Measurements from ENCODE around the gene C11orf52.

C11orf52 gene

GRCh38 chr11:111949519-111950426 lies 31.1 kb downstream of the C11orf52 start:
- Histone ChIP-seq H3K36me3 (ENCODE audit: control insufficient read depth, insufficient read depth, low read length) (no peaks in the 10 kb centered on the region; the same call in 1 of the 2 replicates), H3K9me3 (ENCODE audit: control insufficient read depth, insufficient read depth, low read length) (no peaks in the 10 kb centered on the region), H3K4me1 (ENCODE audit: control insufficient read depth, insufficient read depth, low read length) (0 out of 2 replicates have a peak, but pooled peaks cover 1% of the 10 kb centered on the region), H3K4me3 (ENCODE audit: low read length) (no peak overlapping the region), H3K27me3 (ENCODE audit: control insufficient read depth, insufficient read depth, low read length) (no peaks in the 10 kb centered on the region; the same call in 1 of the 2 replicates), H3K27ac (ENCODE audit: low read length) (no peak overlapping the region)
- no CpG with 5 or more reads among the region's 7 CpGs for WGBS (ENCODE audit: insufficient coverage, insufficient read length)
- DNase-seq (ENCODE audit: low read depth, low spot score), result no peak

- Histone ChIP-seq H3K4me1 (ENCODE audit: control insufficient read depth, insufficient read depth, low read length) (no peaks in the 10 kb centered on the region), H3K36me3 (ENCODE audit: control insufficient read depth, insufficient read depth, low read length) (no peaks in the 10 kb centered on the region), H3K27ac (ENCODE audit: low read length) (no peak overlapping the region), H3K4me3 (ENCODE audit: low read length) (no peak overlapping the region), H3K27me3 (ENCODE audit: control insufficient read depth, insufficient read depth, low read length) (no peaks in the 10 kb centered on the region), H3K9me3 (ENCODE audit: control insufficient read depth, insufficient read depth, low read length) (no peaks in the 10 kb centered on the region)
- whole genome bisulfite sequencing (ENCODE audit: insufficient coverage, insufficient read length), result no CpG with 5 or more reads among the region's 3 CpGs
- DNase-seq (ENCODE audit: low read depth, low spot score), result no peak
Observed at GRCh38 chr11:111951565-111951964, 32.9 kb downstream of the C11orf52 start.

- DNase-seq (ENCODE audit: low read depth, low spot score), result no peak
- Histone ChIP-seq H3K4me3 (ENCODE audit: low read length) (no peak overlapping the region), H3K27me3 (ENCODE audit: control insufficient read depth, insufficient read depth, low read length) (no peaks in the 10 kb centered on the region), H3K36me3 (ENCODE audit: control insufficient read depth, insufficient read depth, low read length) (peaks cover 5% of the 10 kb centered on the region; the same call in 1 of the 2 replicates), H3K4me1 (ENCODE audit: control insufficient read depth, insufficient read depth, low read length) (no peaks in the 10 kb centered on the region), H3K27ac (ENCODE audit: low read length) (no peak overlapping the region), H3K9me3 (ENCODE audit: control insufficient read depth, insufficient read depth, low read length) (no peaks in the 10 kb centered on the region)
- WGBS (ENCODE audit: insufficient coverage, insufficient read length), result no CpG with 5 or more reads among the region's 4 CpGs
Observed at GRCh38 chr11:111954154-111954553, 35.4 kb downstream of the C11orf52 start.

- no CpG with 5 or more reads among the region's 12 CpGs for WGBS (ENCODE audit: insufficient coverage, insufficient read length)
- peaks cover 2% of the 10 kb centered on the region; the same call in 1 of the 2 replicates for H3K4me1 ChIP-seq (ENCODE audit: control insufficient read depth, insufficient read depth, low read length)
- no peak for DNase-seq (ENCODE audit: low read depth, low spot score)
- no peak overlapping the region for H3K27ac ChIP-seq (ENCODE audit: low read length)
- H3K36me3 ChIP-seq (ENCODE audit: control insufficient read depth, insufficient read depth, low read length), result peaks cover 8% of the 10 kb centered on the region; the same call in 1 of the 2 replicates
- no peaks in the 10 kb centered on the region for H3K27me3 ChIP-seq (ENCODE audit: control insufficient read depth, insufficient read depth, low read length)
- H3K9me3 ChIP-seq (ENCODE audit: control insufficient read depth, insufficient read depth, low read length), result no peaks in the 10 kb centered on the region
- H3K4me3 ChIP-seq (ENCODE audit: low read length), result no peak overlapping the region
Observed at GRCh38 chr11:111957663-111958444, 39.1 kb downstream of the C11orf52 start.

- WGBS (ENCODE audit: insufficient coverage, insufficient read length), result no CpG with 5 or more reads among the region's 5 CpGs
- DNase-seq (ENCODE audit: low read depth, low spot score), result no peak
- Histone ChIP-seq H3K36me3 (ENCODE audit: control insufficient read depth, insufficient read depth, low read length) (peaks cover 8% of the 10 kb centered on the region; the same call in 1 of the 2 replicates), H3K4me1 (ENCODE audit: control insufficient read depth, insufficient read depth, low read length) (peaks cover 2% of the 10 kb centered on the region; the same call in 1 of the 2 replicates), H3K27ac (ENCODE audit: low read length) (no peak overlapping the region), H3K27me3 (ENCODE audit: control insufficient read depth, insufficient read depth, low read length) (no peaks in the 10 kb centered on the region), H3K9me3 (ENCODE audit: control insufficient read depth, insufficient read depth, low read length) (no peaks in the 10 kb centered on the region), H3K4me3 (ENCODE audit: low read length) (no peak overlapping the region)
Observed at GRCh38 chr11:111960916-111961315, 42.2 kb downstream of the C11orf52 start.

DNA sequence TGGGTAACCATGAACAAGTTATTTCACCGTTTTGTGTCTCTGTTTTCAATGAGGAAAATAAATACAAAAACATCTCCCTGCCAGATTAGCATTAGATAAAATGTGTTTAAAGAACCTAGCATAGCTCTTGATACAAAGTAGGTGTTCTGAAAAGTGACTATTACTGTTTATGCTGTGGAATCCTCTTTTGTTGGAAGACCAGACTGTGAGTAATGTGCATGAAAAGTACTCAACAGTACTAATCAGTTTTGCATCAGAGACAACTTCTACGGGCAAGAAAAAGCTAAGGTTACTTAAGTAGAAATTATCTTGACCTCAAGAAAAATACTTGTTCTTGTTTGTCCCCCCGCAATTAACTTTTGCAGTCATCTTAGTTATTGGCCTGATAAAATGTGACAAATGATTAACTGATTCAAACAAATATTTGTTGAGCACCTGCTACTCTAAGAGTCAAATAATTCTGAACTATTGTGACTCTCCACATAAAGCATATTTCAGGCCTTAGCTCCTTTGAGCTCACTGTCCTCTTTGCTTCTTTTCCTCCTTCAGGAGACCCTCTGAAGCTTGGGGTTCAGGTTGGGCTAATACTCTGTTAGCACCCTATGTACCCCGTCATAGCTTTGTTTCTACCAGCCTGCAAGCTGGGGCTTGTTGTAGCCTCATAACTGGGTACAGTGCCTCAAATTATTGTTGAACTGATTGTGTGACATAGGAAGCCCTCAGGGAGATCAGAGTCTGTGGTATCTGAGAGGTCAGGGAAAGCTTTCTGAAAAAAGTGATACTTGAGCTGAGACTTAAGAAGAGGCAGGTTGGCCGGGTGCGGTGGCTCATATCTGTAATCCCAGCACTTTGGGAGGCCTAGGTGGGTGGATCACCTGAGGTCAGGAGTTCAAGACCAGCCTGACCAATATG lies 42.9 kb downstream of the C11orf52 start:
- no peak for DNase-seq (ENCODE audit: low read depth, low spot score)

DNA sequence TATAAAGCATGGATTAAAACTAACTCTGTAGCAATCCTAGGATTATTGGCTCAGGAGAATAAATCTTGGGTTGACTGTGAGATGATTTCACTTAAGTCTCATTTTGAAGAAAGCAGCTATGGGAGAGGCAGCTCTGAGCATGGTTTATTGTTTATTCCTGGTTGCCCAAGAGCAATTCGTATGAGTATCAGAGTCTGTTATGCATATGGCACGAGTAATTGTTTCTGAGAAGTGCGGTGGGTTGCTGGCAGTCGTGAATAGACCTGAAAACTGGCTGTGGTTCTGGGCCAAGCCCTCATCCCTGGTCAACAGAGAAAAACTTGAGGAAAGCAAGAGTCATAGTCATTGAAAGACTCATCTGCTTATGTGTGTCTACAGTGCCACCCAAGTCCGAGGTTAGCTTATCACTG lies 45.2 kb downstream of the C11orf52 start:
- WGBS (ENCODE audit: insufficient coverage, insufficient read length), result no CpG with 5 or more reads among the region's 5 CpGs
- Histone ChIP-seq H3K27me3 (ENCODE audit: control insufficient read depth, insufficient read depth, low read length) (no peaks in the 10 kb centered on the region), H3K27ac (ENCODE audit: low read length) (no peak overlapping the region), H3K4me3 (ENCODE audit: low read length) (no peak overlapping the region), H3K36me3 (ENCODE audit: control insufficient read depth, insufficient read depth, low read length) (0 out of 2 replicates have a peak, but pooled peaks cover 3% of the 10 kb centered on the region), H3K9me3 (ENCODE audit: control insufficient read depth, insufficient read depth, low read length) (no peaks in the 10 kb centered on the region), H3K4me1 (ENCODE audit: control insufficient read depth, insufficient read depth, low read length) (peaks cover 2% of the 10 kb centered on the region; the same call in 1 of the 2 replicates)
- no peak for DNase-seq (ENCODE audit: low read depth, low spot score)

More for the DNA sequence above, 42.9 kb downstream of the C11orf52 start:
- H3K27me3 ChIP-seq (ENCODE audit: control insufficient read depth, insufficient read depth, low read length), result no peaks in the 10 kb centered on the region
- no peak overlapping the region for H3K4me3 ChIP-seq (ENCODE audit: low read length)
- H3K36me3 ChIP-seq (ENCODE audit: control insufficient read depth, insufficient read depth, low read length), result peaks cover 8% of the 10 kb centered on the region; the same call in 1 of the 2 replicates
- no peaks in the 10 kb centered on the region for H3K9me3 ChIP-seq (ENCODE audit: control insufficient read depth, insufficient read depth, low read length)
- no CpG with 5 or more reads among the region's 6 CpGs for WGBS (ENCODE audit: insufficient coverage, insufficient read length)
- no peak overlapping the region for H3K27ac ChIP-seq (ENCODE audit: low read length)
- H3K4me1 ChIP-seq (ENCODE audit: control insufficient read depth, insufficient read depth, low read length), result peaks cover 2% of the 10 kb centered on the region; the same call in 1 of the 2 replicates

DNA sequence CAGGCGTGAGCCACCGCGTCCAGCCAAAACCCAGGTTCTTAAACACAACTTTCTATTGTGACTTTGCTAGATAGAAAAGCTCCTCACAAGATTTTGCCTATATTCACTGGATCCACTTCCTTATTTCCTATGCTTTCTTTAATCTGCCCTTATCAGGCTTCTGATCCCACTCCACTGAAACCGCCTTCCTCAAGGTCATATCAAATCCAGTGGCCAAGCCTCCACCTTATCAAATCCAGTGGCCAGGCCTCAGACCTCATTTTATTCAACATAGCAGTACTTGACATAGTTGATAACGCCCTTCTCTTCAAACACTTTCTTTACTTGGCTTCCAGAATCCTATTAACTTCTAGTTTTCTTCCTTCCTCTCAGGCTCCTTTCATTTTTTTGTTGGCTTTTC lies 48.0 kb downstream of the C11orf52 start:
- no peak overlapping the region for H3K27ac ChIP-seq (ENCODE audit: low read length)
- H3K36me3 ChIP-seq (ENCODE audit: control insufficient read depth, insufficient read depth, low read length), result no peaks in the 10 kb centered on the region; the same call in 1 of the 2 replicates
- no peak for DNase-seq (ENCODE audit: low read depth, low spot score)
- H3K9me3 ChIP-seq (ENCODE audit: control insufficient read depth, insufficient read depth, low read length), result no peaks in the 10 kb centered on the region
- H3K27me3 ChIP-seq (ENCODE audit: control insufficient read depth, insufficient read depth, low read length), result no peaks in the 10 kb centered on the region
- WGBS (ENCODE audit: insufficient coverage, insufficient read length), result no CpG with 5 or more reads among the region's 5 CpGs
- no peaks in the 10 kb centered on the region for H3K4me1 ChIP-seq (ENCODE audit: control insufficient read depth, insufficient read depth, low read length)
- H3K4me3 ChIP-seq (ENCODE audit: low read length), result no peak overlapping the region

DNA sequence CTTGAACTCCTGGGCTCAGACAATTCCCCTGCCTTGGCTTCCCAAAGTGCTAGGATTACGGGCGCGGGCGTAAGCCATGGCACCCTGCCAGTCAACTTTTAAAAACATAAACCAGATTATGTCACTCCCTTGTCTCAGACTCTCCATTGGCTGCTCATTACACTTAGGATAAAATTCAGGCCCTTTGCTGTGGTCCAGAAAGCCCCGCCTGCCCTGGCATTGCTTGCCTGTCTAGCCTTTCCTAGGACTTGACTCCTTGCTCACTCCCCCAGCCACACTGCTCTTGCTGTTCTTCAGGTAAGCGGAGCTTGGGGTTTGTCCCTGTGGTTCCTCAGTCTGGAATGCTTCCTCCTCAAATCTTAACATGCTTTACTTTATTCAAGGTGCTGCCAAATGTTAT lies 48.9 kb downstream of the C11orf52 start:
- no peak overlapping the region for H3K27ac ChIP-seq (ENCODE audit: low read length)
- no peaks in the 10 kb centered on the region for H3K9me3 ChIP-seq (ENCODE audit: control insufficient read depth, insufficient read depth, low read length)
- WGBS (ENCODE audit: insufficient coverage, insufficient read length), result no CpG with 5 or more reads among the region's 6 CpGs
- H3K4me1 ChIP-seq (ENCODE audit: control insufficient read depth, insufficient read depth, low read length), result no peaks in the 10 kb centered on the region
- H3K4me3 ChIP-seq (ENCODE audit: low read length), result no peak overlapping the region
- DNase-seq (ENCODE audit: low read depth, low spot score), result no peak
- no peaks in the 10 kb centered on the region; the same call in 1 of the 2 replicates for H3K36me3 ChIP-seq (ENCODE audit: control insufficient read depth, insufficient read depth, low read length)
- H3K27me3 ChIP-seq (ENCODE audit: control insufficient read depth, insufficient read depth, low read length), result no peaks in the 10 kb centered on the region
